Fibroblast of skin of abdomen (primary cell): ENCODE data around the gene CEP70.
"Not testable (repeated sequence)": the region's sequence is repeated elsewhere in the genome, so short reads cannot be mapped to it uniquely, and the experiment has no call there.

ENCODE experiments used
- DNase-seq: peaks from one replicate; pipeline ENCODE4 v3.0.0-alpha.2; 2013

Gene CEP70

DNA sequence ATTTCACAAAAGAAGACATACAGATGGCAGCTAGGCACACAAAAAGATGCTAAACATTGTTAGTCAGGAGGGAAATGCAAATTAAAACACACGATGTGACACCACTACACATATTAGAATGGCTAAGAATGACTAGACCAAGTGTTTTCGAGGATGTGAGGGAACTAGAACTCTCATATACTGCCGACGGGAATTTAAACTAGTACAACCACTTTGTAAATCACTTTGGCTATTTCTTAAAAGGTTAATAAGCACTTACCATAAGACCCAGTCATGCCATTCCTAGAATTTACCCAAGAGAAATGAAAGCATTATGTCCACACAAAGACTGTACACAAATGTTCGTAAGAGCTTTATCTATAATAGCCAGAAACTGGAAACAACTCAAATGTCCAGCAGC, 5.6 kb downstream of the CEP70 start:
- DNase-seq = no peak

DNA sequence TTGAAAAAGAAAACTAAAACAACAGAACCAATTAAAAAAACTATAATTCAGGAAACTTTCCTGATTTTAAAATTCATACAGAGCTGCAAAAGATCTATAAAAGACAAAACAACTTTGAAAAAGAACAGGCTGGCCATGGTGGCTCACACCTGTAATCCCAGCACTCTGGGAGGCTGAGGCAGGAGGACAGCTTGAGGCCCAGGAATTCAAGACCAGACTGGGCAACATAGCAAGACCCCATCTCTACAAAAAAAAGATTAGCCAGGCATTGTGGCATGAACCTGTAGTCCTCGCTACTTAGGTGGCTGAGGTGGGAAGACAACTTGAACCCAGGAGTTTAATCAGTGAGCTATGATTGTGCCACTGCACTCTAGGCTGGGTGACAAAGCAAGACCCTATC, 6.7 kb downstream of the CEP70 start:
- no peak for DNase-seq

DNA sequence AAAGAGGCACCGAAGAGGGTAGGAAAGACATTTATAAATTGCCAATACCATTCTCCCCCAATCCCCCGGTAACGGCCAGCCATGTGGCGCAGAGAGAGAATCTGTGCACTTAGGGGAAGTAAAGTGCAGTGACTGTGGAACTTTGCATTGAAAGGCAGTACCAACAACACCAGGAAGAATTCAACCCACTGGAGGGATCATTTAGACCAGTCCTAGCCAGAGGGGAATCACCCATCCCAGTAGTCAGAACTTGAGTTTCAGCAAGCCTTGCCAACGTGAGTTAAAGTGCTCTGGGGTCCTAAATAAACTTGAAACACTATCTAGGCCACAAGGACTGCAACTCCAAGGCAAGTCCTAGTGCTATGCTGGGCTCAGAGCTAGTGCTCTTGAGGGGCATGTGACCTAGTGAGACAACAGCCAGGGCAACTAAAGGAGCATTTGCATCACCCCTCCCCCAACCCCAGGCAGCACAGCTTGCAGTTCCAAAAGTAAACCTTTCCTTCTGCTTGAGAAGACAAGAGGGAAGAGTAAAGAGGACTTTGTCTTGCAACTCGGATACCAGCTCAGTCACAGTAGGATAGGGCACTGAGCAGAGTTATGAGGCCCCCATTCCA, 15.0 kb downstream of the CEP70 start:
- no peak for DNase-seq

DNA sequence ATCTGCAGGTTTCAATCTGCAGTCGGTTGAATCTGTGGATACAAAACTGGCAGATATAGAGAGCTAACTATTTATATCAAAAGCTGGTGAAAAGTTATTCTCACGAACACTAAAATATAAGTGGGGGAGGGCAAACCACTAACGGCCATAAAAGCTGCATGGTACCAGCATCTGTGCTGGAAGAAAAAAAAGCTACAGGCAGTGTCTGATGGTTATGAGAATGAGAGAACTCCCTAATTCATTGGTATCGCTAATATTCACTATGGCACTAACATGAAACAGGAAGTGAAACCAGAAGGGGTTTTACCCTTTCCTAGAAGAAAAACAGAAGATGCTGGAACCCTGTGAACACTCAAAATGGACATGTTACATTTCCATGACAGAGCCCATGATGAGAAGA, 15.9 kb downstream of the CEP70 start:
- DNase-seq = no peak

DNA sequence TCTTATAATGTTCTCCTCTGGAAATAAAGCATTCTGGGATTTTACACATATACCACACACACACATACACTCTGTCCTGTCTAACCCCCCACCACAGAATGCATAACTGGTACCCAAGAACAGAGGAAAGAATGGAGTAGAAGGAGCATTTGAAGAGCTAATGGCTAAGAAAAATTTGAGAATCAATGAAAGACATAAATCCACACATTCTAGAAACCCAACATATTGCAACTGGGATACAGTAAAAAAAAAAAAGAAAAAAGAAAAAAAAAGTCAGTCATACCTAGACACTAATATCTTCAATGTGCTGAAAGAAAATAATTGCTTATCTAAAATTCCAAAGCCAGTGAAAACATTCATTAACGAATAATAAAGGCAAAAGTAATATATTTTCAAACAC, 20.9 kb downstream of the CEP70 start:
- no peak for DNase-seq

DNA sequence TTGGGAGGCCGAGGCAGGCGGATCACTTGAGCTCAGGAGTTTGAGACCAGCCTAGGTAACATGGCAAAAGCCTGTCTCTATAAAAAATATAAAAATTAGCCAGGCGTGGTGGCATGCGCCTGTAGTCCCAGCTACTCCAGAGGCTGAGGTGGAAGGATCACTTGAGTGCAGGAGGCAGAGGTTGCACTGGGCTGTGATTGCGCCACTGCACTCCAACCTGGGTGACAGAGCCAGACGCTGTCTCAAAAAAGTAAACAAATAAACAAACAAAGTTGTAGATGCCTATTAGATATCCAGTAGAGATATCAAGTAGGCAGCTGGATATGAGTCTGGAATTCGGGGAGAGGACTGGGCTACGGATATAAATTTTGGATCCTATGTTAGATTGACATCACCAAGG, 24.4 kb downstream of the CEP70 start:
- not testable (repeated sequence) for DNase-seq

DNA sequence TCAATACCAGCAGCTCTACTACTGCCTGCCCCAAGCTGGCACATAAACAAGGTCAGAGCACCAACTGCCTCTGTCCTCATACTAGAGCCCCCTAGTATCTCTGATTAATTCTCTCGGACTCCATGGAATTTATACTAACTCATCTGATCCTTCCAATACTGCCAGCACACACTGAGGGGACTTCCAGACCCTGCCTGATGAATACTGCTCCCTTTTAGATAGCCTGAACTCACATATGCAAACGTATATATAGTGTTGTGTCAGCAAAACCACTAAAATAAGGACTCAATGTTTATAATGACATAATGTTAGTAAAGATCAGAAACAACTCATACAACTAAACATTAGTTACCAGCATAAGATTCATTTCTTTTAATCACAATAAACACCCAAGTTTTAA, 25.0 kb downstream of the CEP70 start:
- DNase-seq = no peak

DNA sequence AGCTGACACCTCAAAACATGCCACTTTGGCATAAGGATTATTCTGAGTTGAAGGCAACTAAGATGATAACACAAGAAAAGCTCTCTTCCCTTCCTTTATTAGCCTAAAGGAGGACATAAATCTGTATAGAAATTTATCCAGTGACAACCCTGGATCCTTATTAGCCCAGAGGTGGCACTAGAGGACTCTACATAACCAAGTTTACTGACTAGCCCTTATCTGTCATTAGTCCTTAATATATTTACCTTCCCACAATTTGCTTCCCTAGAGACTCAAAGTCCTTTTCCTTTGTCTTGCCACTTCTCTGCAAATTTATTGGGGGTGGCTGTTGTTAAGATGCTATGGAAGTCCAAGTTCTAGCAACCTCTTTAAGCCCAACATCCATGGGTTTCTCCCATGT, 26.7 kb downstream of the CEP70 start:
- no peak for DNase-seq

DNA sequence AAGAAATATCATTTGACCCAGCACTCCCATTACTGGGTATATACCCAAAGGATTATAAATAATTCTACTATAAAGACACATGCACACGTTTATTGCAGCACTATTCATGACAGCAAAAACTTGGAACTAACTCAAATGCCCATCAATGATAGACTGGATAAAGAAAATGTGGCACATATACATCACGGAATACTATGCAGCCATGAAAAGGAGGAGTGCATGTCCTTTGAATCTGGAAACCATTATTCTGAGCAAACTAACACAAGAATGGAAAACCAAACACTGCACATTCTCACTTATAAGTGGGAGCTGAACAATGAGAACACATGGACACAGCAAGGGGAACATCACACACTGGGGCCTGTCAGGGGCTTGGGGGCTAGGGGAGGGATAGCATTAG, 27.8 kb downstream of the CEP70 start:
- not testable (repeated sequence) for DNase-seq

DNA sequence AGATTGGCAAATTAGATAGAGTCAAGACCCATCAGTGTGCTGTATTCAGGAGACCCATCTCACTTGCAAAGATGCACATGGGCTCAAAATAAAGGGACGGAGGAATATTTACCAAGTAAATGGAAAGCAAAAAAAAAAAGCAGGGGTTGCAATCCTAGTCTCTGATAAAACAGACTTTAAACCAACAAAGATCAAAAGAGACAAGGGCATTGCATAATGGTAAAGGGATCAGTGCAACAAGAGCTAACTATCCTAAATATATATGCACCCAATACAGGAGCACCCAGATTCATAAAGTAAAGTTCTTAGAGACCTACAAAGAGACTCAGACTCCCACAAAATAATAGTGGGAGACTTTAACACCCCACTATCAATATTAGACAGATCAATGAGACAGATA, 31.2 kb downstream of the CEP70 start:
- not testable (repeated sequence) for DNase-seq

DNA sequence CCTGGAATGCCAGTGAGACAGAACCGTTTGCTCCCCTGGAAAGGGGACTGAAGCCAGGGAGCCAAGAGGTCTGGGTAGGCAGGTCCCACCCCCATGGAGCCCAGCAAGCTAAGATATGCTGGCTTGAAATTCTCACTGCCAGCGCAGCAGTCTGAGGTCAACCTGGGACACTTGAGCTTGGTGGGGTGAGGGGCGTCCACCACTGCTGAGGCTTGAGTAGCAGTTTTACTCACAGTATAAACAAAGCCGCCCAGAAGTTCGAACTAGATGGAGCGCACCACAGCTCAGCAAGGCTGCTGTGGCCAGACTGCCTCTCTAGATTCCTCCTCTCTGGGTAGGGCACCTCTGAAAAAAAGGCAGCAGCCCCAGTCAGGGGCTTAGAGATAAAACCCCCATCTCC, 33.6 kb downstream of the CEP70 start:
- DNase-seq = no peak

DNA sequence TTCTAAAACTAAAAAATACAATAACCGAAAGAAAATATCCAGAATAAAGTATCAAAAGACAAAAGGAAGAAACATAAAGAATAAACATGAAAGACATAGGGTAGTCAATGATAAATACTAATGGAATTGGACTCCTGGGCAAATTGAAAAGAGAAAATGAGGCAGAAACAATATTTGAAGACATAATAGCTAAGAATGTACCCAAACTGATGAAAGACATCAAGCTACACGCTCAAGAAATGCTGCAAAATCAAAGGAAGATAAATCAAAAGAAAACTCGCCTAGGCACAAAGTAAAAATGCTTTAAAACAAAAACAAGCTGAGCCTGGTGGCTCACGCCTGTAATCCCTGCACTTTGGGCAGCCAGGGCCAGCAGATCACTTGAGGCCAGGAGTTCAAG, 34.9 kb downstream of the CEP70 start:
- DNase-seq = no peak

DNA sequence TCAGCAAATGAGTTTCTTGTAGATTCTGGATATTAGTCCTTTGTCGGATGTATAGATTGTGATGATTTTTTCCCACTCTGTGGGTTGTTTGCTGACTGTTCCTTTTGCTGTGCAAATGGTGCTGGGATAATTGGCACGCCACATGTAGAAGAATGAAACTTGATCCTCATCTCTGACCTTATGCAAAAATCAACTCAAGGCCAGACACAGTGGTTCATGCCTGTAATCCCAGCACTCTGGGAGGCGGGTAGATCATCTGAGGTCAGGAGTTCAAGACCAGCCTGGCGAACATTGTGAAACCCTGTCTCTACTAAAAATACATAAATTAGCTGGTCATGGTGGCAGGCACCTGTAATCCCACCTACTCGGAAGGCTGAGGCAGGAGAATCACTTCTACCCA, 39.3 kb downstream of the CEP70 start:
- not testable (repeated sequence) for DNase-seq

DNA sequence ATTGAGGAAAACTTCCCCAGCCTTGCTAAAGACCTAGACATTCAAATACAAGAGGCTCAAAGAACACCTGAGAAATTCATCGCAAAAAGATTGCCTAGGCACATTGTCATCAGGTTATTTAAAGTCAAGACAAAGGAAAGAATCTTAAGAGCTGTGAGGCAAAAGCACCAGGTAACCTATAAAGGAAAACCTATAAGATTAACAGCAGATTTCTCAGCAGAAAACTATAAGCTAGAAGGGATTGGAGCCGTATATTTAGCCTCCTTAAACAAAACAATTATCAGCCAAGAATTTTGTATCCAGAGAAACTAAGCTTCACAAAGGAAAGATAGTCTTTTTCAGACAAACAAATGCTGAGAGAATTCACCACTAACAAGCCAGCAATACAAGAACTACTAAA, 43.1 kb downstream of the CEP70 start:
- not testable (repeated sequence) for DNase-seq

DNA sequence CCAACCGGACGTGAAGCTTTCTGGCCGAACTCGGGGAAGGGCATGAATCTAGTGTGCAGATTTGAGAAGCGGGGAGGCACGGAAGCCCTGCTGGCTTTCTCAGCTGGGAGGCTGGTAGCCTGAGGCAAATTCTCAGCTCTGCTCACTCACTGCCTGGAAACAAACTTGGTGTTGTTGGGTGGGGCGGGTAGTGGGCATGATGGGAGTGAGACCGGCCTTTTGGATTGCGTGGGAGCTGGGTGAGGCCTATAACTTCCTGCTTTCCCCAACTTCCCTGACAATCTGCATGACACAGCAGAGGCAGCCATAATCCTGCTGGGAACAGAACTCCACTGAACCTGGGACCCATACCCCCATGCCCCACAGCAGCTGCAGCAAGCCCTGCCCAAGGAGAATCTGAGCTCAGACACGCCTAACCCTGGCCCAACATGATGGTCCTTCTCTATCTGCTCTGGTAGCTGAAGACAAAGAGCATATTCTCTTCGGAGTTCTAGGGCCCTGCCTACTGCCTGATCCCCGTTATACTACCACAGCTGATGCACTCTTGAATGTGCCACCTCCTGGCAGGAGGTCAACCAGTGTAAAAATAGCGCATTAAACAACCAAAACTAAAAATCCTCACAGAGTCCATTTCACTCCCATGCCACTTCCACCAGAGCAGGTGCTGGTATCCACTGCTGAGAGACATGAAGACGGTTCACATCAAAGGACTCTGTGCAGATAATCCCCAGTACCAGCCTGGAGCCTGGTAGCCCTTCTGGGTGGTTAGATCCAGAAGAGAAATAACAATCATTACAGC, 44.7 kb downstream of the CEP70 start:
- DNase-seq = no peak

DNA sequence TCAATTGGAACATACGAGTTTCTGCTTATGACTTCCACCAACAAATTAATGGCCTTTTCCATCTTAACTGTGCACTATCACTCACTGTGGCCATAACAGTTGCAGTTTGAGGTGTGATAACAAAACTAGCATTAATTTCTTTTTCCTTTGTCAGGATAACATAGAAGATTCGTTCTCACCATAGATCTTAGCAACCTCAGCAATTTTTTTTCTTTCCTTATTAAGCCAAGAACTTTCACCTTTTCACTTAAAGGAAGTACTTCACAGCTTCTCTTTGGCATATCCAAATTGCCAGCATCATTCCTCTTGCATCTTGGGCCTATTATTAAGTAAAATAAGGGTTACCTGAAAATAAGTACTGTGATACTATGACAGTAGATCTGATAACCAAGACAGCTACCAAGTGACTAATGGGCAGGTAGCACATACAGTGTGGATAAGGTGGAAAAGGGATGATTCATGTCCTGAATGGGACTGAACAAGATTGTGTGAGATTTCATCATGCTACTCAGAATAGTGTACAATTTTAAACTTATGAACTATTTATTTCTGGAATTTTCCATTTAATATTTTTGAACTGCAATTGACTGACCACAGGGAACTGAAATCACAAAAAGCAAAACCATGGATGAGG, 46.6 kb downstream of the CEP70 start:
- DNase-seq = no peak

DNA sequence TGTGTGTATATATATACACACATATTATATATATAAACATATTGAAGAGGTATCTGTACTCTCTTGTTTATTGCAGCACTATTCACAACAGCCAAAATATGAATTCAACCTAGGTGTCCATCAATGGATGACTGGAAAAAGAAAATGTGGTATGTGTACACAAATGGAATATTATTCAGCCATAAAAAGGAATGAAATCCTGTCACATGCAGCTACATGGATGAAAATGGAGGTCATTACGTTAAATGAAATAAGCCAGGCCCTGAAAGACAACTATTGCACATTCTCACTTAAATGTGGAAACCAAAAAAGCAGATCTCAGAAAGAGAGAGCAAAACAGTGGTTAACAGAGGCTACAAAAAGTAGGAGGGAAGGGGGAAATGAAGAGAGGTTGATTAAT, 49.5 kb downstream of the CEP70 start:
- DNase-seq = no peak

DNA sequence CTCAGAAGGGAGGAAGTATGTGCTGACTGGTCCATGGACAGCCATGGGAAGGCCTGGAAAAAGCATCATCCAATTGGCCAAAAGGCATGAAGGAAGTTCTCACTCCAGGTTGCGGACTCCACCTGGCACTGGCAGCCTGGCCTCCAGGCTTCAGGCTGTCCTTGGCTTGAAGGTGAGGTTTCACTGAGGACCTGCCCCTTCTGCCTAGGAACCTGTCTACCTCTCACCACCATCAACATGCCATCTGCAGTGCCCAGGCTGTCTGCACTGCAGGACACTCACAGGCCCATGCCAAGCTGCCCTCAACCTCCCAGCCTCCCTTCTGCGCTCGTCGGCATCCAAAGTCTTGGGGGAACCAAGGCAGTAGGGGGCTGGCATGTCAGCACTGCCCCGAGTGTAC, 51.1 kb downstream of the CEP70 start:
- DNase-seq = no peak

DNA sequence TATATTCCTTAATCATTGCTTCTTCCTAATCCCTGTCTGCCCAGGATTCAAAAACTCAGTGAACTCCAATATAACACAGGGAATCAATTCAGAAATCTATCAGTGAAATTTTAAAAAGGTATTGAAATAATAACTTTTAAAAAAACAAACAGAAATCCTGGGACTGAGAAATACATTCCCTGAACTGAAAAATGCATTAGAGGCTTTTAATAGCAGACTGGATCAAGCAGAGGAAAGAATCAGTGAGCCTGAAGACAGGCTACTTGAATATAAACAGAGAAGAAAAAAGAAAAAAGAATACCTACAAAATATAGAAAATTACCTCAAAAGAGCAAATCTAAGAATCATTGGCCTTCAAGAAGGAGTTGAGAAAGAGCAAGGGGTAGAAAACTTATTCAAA, 54.7 kb downstream of the CEP70 start:
- no peak for DNase-seq

DNA sequence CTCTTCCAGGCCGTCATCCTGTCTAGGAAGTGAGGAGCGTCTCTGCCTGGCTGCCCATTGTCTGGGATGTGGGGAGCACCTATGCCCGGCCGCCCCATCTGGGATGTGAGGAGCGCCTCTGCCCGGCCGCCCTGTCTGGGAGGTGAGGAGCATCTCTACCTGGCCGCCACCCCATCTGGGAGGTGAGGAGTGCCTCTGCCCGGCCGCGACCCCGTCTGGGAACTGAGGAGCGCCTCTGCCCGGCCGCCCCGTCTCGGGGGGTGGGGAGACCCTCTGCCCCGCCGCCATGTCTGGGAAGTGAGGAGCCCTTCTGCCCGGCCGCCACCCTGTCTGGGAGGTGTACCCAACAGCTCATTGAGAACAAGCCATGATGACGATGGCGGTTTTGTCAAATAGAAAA, 72.6 kb downstream of the CEP70 start:
- DNase-seq = not testable (repeated sequence)

DNA sequence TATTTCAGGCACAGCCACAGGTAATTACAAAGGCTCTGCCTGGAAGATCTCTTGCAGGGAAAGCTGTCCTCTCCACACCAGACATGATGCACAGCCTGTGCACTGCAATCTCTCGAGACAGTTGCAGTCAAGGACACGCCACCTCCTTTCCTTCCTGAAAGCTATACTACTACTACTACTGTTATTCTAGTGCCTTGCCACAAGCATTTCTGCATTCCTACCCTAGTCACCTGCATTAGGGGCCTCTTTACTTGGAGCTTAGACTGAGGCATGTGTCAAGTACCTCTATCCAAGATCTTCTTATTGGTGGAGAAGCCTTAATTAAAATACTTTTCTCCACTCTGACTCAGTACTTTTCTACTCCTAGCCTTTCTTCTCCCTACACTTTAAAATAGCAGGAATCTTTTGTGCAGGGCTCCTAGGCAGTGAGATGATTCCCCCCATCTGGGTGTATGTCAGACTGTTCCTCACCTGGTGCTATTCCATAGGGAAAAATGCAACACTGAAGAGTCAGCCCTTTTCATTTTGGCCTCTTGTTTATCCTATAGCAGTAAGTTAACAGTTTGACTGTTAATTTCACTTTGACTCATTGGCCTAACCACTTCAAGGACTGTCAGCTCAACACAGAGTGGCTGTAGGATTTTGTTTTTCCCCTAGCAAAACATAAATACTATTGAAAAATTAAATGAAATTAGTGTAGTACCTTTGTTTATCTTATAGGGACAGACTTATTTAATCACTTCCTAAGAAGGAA, 80.8 kb downstream of the CEP70 start:
- no peak for DNase-seq

DNA sequence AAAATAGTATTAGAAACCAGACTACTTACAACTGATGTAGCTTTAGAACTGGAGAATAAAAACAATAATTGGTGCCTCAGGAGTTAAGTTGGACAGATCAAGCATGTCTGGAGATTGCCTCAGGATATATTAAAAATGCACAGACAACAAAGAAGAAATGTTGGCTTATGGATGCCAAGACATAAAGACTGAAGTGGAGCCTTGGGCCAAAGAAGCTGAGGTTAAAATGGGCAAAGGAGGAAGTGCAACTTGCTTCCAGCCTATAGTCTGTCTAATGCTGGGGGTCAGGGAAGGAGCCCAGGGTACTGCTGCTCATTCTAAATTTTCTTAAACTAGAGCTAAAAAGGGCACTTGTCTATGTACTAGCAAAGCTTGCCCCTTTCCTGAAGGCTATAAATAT, 82.1 kb downstream of the CEP70 start:
- DNase-seq = no peak

DNA sequence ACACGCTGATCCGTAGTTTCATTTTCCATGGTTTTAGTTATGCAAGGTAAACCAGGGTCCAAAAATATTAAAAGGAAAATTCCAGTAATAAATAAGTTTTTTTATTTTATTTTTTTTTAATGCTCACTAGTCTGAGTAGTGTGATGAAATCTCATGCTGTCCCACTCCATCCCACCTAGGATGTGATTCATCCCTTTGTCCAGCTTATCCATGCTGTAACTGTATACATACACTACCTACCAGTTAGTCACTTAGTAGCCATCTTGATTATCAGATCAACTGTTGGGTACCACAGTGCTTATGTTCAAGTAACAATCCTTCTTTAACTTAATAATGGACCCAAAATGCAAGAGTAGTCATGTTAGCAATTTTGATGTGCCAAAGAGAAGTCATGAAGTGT, 84.5 kb downstream of the CEP70 start:
- no peak for DNase-seq
